K562 (cell line): ENCODE data around the gene ETNK1. TPM values are rescaled to one million over a fixed set of nuclear protein-coding genes. Genes with fewer than 3 reads are reported as not detected.
A peak's percentile ranks its signal among the peaks of the same experiment; 100 is the strongest.

Source experiments
- BCOR ChIP-seq: fragments of 450-650 bp; IDR thresholded peaks from 2 replicates; pipeline ENCODE4 v1.6.1; 2016
- CTBP1 ChIP-seq: fragments of 450-650 bp; IDR thresholded peaks from 2 replicates; pipeline ENCODE4 v1.6.1; 2016; ENCODE audit warnings: borderline replicate concordance
- DIDO1 ChIP-seq: fragments of 450-650 bp; IDR thresholded peaks from 2 replicates; pipeline ENCODE4 v1.6.1; 2016; ENCODE audit warnings: low read depth, missing biosample characterization, missing genetic modification characterization
- DPF2 ChIP-seq: fragments of 450-650 bp; IDR thresholded peaks from 2 replicates; pipeline ENCODE4 v1.6.1; 2016
- ERF ChIP-seq: fragments of 450-650 bp; formaldehyde crosslinking; IDR thresholded peaks from 2 replicates; pipeline ENCODE4 v1.4.0; 2020; ENCODE audit warnings: mild to moderate bottlenecking, mixed read lengths
- ETS2 ChIP-seq: IDR thresholded peaks from 2 replicates; pipeline ENCODE4 v1.6.1; 2016; ENCODE audit warnings: borderline replicate concordance, missing genetic modification characterization, mild to moderate bottlenecking, moderate library complexity, missing compliant biosample characterization; ENCODE audit not compliant: poor library complexity, severe bottlenecking
- GATAD2B ChIP-seq: fragments of 450-650 bp; IDR thresholded peaks from 2 replicates; pipeline ENCODE4 v1.6.1; 2017; ENCODE audit warnings: mild to moderate bottlenecking, borderline replicate concordance
- HNRNPL ChIP-seq: fragments of 200-400 bp; formaldehyde crosslinking; IDR thresholded peaks from 2 replicates; pipeline ENCODE4 v1.6.1; 2017; ENCODE audit warnings: low read depth, mild to moderate bottlenecking, low read length
- HNRNPLL ChIP-seq: fragments of 200-400 bp; formaldehyde crosslinking; IDR thresholded peaks from 2 replicates; pipeline ENCODE4 v1.6.1; 2017; ENCODE audit warnings: low read length, low read depth, mild to moderate bottlenecking; ENCODE audit not compliant: poor library complexity, severe bottlenecking
- HOXB6 ChIP-seq: fragments of 250-450 bp; sonication (Bioruptor Pico); IDR thresholded peaks from 2 replicates; pipeline ENCODE4 v1.5.1; 2022; ENCODE audit warnings: mild to moderate bottlenecking, borderline replicate concordance
- MAZ ChIP-seq, 2 experiments: fragments of 450-650 bp in 1 of 2; sonication (generic) in 1 of 2; formaldehyde crosslinking; IDR thresholded peaks in 1 of 2; conservative IDR thresholded peaks in 1 of 2; 2 replicates each; pipeline versions ENCODE4 v1.4.0 to v1.5.0; 2020; ENCODE audit warnings: mild to moderate bottlenecking in 1 of 2, missing genetic modification reagents in 1 of 2
- MCM3 ChIP-seq: fragments of 450-650 bp; IDR thresholded peaks from 2 replicates; pipeline ENCODE4 v1.6.1; 2016
- MECOM ChIP-seq: fragments of 250-450 bp; sonication (Bioruptor Pico); IDR thresholded peaks from 2 replicates; pipeline ENCODE4 v1.8.0; 2022; ENCODE audit warnings: inconsistent platforms
- NFXL1 ChIP-seq: fragments of 450-650 bp; formaldehyde crosslinking; IDR thresholded peaks from 2 replicates; pipeline ENCODE4 v1.4.0; 2021; ENCODE audit warnings: mild to moderate bottlenecking
- NR2F6 ChIP-seq: fragments of 450-650 bp; formaldehyde crosslinking; IDR thresholded peaks from 2 replicates; pipeline ENCODE4 v1.4.0; 2020; ENCODE audit warnings: mild to moderate bottlenecking
- OTX1 ChIP-seq: fragments of 450-650 bp; formaldehyde crosslinking; IDR thresholded peaks from 2 replicates; pipeline ENCODE4 v1.4.0; 2022; ENCODE audit warnings: mild to moderate bottlenecking
- PRDM10 ChIP-seq: fragments of 450-650 bp; IDR thresholded peaks from 2 replicates; pipeline ENCODE4 v1.6.1; 2018; ENCODE audit not compliant: partially characterized antibody
- SMARCA4 ChIP-seq: fragments of 450-650 bp; IDR thresholded peaks from 2 replicates; pipeline ENCODE4 v1.6.1; 2016
- SP1 ChIP-seq: sonication (generic); formaldehyde crosslinking; IDR thresholded peaks from 2 replicates; pipeline ENCODE4 v1.8.1; 2022; ENCODE audit warnings: mild to moderate bottlenecking, missing genetic modification reagents
- ZNF146 ChIP-seq: IDR thresholded peaks from one replicate; pipeline ENCODE4 v1.6.1; 2018; ENCODE audit warnings: missing compliant biosample characterization; ENCODE audit not compliant: unreplicated experiment
- ZNF583 ChIP-seq: fragments of 250-450 bp; sonication (Bioruptor Pico); IDR thresholded peaks from 2 replicates; pipeline ENCODE4 v1.4.0; 2020
- polyA plus RNA-seq, 8 experiments: library from polyadenylated mRNA; depleted of rRNA in 4 of 8; stranded (reverse) in 5 of 8; unstranded in 3 of 8; fragments of >200 nt; fragmentation: Nextera tagmentation in 2 of 8; fragmentation: Illumina TruSeq in 1 of 8; extraction: Ambion mirVana in 2 of 8; extraction: Trizol in 1 of 8; gene quantifications; 2 replicates each; pipeline versions ENCODE4 v1.2.1 to v1.2.3, GENCODE V29; 2011 to 2014; ENCODE audit warnings: inconsistent platforms in 1 of 8, missing spikeins in 1 of 8
- total RNA-seq, 7 experiments: library from RNA; depleted of rRNA in 6 of 7; stranded (reverse); fragments of >200 nt in 6 of 7; fragmentation: Illumina TruSeq in 2 of 7; extraction: Trizol in 2 of 7; gene quantifications; 2 replicates each; pipeline versions ENCODE4 v1.2.1 to v1.2.3, GENCODE V29; 2011 to 2021; ENCODE audit warnings: low replicate concordance in 1 of 7
- TF ChIP-seq, protein P1 (sequence below): fragments of 200-800 bp; sonication (Bioruptor generic); IDR thresholded peaks from 2 replicates; pipeline ENCODE4 v1.6.1; 2017; ENCODE audit warnings: missing genetic modification characterization, missing compliant biosample characterization
- TF ChIP-seq, protein P2 (sequence below): sonication (generic); formaldehyde crosslinking; IDR thresholded peaks from 2 replicates; pipeline ENCODE4 v1.9.0; 2022; ENCODE audit warnings: mild to moderate bottlenecking, missing genetic modification reagents
- TF ChIP-seq, protein P3 (sequence below): fragments of 250-450 bp; sonication (Bioruptor Pico); IDR thresholded peaks from 2 replicates; pipeline ENCODE4 v1.5.0; 2020; ENCODE audit warnings: mild to moderate bottlenecking

Gene ETNK1
- total and polyA plus RNA-seq, 9 of the 15 experiments (the other 6 are each of a cell fraction or from before 2014, with no cell fraction given): 10.0 to 70.5 (median 36.0) TPM

DNA sequence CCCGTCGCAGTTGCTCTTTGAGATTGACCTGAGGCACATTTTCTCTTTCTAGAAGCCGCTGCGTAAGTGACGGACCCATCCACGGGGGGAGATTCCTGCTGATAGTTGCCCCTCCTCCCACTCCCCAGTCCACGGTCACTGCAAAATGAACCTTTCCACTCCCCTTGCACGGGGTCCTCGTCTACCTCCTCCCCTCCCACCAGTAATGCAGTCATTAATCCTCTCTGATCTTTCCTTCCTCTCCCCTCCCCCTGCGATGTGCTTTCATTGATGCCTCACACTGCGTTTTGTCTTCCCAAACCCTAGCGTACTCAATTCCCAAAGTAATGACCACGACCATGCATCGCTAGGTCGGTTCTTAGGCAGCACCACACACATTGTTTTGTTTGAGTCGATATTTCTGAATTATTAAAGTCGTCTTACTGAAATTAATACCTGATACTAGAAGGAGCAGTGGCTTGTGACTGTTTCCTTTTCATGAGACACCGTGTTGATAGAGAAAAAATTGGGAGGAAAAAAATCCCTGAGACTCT is 857 bp downstream of the ETNK1 start (continued):
- TF ChIP-seq ZNF146 (CRISPR knock-in tag) (no peak), DPF2 (0 out of 2 replicates have a peak, but pooled peaks have one; percentile 18), MCM3 (no peak), DIDO1 (no peak), GATAD2B (no peak), HNRNPL (no peak), ERF (CRISPR knock-in tag) (no peak), NFXL1 (no peak), SMARCA4 (peak; percentile 47; the same call in 1 of the 2 replicates), NR2F6 (no peak), MECOM (CRISPR knock-in tag) (no peak), CTBP1 (no peak), PRDM10 (peak; percentile 96), OTX1 (0 out of 2 replicates have a peak, but pooled peaks have one; percentile 52), ETS2 (tag) (no peak), ZNF583 (CRISPR knock-in tag) (no peak), MAZ (CRISPR knock-in tag; conservative IDR thresholded peaks at IDR 0.05 in 1 of 2, IDR thresholded peaks at IDR 0.05 in 1 of 2) (0 out of 4 replicates have a peak, but pooled peaks of 1 of the 2 experiments have one; percentile 14), BCOR (peak; percentile 40; the same call in 1 of the 2 replicates), HOXB6 (CRISPR knock-in tag) (no peak), HNRNPLL (peak; percentile 96), SP1 (CRISPR knock-in tag) (0 out of 2 replicates have a peak, but pooled peaks have one; percentile 7)
- TF ChIP-seq, protein P1, sequence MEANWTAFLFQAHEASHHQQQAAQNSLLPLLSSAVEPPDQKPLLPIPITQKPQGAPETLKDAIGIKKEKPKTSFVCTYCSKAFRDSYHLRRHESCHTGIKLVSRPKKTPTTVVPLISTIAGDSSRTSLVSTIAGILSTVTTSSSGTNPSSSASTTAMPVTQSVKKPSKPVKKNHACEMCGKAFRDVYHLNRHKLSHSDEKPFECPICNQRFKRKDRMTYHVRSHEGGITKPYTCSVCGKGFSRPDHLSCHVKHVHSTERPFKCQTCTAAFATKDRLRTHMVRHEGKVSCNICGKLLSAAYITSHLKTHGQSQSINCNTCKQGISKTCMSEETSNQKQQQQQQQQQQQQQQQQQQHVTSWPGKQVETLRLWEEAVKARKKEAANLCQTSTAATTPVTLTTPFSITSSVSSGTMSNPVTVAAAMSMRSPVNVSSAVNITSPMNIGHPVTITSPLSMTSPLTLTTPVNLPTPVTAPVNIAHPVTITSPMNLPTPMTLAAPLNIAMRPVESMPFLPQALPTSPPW (CRISPR knock-in tag): peak; percentile 45; the same call in 1 of the 2 replicates
- TF ChIP-seq, protein P2, sequence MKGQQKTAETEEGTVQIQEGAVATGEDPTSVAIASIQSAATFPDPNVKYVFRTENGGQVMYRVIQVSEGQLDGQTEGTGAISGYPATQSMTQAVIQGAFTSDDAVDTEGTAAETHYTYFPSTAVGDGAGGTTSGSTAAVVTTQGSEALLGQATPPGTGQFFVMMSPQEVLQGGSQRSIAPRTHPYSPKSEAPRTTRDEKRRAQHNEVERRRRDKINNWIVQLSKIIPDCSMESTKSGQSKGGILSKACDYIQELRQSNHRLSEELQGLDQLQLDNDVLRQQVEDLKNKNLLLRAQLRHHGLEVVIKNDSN (CRISPR knock-in tag): no peak
- TF ChIP-seq, protein P3, sequence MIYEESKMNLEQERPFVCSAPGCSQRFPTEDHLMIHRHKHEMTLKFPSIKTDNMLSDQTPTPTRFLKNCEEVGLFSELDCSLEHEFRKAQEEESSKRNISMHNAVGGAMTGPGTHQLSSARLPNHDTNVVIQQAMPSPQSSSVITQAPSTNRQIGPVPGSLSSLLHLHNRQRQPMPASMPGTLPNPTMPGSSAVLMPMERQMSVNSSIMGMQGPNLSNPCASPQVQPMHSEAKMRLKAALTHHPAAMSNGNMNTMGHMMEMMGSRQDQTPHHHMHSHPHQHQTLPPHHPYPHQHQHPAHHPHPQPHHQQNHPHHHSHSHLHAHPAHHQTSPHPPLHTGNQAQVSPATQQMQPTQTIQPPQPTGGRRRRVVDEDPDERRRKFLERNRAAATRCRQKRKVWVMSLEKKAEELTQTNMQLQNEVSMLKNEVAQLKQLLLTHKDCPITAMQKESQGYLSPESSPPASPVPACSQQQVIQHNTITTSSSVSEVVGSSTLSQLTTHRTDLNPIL (CRISPR knock-in tag): no peak
